H7 (cell line): ENCODE measurements around the gene CACNA1S. TPM values are rescaled to one million over a fixed set of nuclear protein-coding genes. Genes with fewer than 3 reads are reported as not detected.

Experiments used
- DNase-seq: peaks from one replicate; pipeline ENCODE4 v3.0.0; 2012
- H3K27me3 ChIP-seq: 2 replicates; pipeline ENCODE4 v1.6.0; 2011; ENCODE audit warnings: mild to moderate bottlenecking, low read length; ENCODE audit not compliant: control insufficient read depth, insufficient read depth
- H3K36me3 ChIP-seq: replicated peaks from 2 replicates; pipeline ENCODE4 v1.5.1; 2011; ENCODE audit warnings: low read length; ENCODE audit not compliant: control insufficient read depth, insufficient read depth
- H3K4me3 ChIP-seq: 2 replicates; pipeline ENCODE4 v1.5.1; 2011; ENCODE audit warnings: low read depth, mild to moderate bottlenecking, control low read depth, low read length, moderate library complexity; ENCODE audit not compliant: insufficient read depth
- total RNA-seq: library from RNA; depleted of rRNA; stranded (reverse); fragments of >200 nt; shearing (Covaris generic); gene quantifications from 2 replicates; pipeline ENCODE4 v1.2.3, GENCODE V29; 2014

The CACNA1S gene
- total RNA-seq, 1 experiment from 2014 or later = not detected

DNA sequence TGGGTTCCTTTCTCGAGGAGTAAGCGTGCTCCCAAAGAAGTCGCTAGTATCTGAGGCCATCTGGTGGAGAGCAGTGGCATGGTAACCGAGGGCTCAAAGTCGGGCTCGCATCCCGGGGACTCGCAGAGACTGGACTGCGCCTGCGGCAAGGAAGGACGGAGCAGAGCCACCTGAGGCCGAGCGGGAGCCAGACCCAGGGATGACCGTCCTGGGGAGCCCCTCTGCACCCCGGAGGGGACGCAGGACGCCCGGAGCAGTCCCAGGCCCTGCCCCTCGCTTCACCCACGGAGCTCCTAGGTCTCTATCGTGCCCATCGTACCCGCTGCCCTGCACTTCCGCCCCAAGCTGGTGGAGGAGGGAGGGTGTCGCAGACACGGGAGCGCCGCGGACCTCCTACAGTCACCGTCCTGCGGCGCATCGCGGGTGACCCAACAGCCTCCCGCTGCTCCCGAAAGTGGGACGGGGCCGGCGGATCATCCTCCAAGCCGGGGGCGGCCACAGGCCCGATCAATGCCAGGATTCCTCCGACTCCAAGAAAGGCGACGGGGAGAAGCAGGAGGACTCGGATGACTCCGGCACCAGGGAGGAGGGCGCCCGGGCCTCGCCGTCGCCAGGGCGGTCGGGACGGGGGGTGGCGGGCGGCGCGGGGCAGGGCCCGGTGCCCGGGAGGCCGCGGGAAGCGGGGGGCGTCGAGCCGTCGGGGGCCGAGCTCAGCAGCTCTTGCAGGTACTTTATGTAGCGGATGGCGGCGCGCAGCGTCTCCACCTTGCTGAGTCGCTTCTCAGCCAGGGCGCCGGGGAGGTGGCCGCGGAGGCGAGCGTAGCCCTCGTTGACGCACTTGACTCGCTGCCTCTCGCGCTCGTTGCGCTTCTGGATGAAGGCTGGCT, 2.3 kb upstream of the CACNA1S start:
- no peaks in the 10 kb centered on the region for H3K36me3 ChIP-seq
- peak; percentile 96 for DNase-seq
- H3K4me3 ChIP-seq = peak overlapping the region; percentile 84
- peaks cover 32% of the 10 kb centered on the region for H3K27me3 ChIP-seq

DNA sequence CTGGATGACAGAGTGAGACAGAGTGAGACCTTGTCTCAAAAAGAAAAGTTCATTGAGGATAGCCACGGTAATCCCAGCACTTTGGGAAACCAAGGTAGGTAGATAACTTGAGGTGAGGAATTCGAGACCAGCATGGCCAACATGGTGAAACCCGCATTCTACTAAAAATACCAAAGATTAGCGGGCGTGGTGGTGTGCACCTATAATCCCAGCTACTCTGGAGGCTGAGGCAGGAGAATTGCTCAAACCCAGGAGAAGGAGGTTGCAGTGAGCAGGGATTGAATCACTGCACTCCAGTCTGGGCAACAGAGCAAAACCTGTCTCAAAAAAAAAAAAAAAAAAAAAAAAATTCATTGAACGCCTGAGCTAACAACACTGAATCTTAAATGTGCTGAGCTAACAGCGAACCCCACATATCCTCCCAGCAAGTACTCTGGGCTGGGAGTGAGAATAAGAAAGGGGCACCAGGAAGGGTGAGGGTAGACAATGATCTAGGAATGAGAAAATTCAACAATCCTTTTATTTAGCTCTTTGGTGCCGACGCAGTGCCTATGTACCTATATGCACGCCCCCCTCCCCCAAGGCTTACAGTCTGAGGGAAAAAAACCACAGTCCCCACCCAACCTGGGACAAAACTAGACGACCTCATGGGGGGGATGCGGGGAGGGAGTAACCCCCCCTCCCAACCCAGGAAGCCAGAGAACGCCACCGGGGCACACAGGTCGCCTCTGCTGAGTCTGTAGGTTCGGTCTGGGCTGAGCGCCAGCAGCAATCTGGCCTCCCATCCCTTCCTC, 1.4 kb upstream of the CACNA1S start:
- Histone ChIP-seq H3K36me3 (no peaks in the 10 kb centered on the region), H3K4me3 (peak overlapping the region; percentile 84; the same call in 1 of the 2 replicates), H3K27me3 (peaks cover 32% of the 10 kb centered on the region)
- DNase-seq = no peak

DNA sequence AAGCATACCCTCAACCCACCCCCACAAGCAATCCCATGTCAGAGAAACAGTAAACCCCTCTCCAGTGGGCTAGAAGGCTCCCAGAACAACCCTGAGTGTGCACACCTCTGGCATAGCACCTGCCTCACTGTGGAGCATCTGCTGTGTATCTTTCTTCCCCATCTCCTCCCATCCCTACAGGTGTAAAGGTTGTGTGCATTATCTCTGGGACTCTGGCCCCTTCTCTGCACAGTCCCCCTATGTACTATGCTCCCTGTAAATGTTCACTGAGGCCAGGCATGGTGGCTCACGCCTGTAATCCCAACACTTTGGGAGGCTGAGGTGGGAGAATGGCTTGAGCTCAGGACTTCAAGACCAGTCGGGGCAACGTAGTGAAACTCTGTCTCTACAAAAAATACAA, 700 bp upstream of the CACNA1S start:
- no peak for DNase-seq
- Histone ChIP-seq H3K36me3 (no peaks in the 10 kb centered on the region), H3K4me3 (no peak overlapping the region), H3K27me3 (peaks cover 32% of the 10 kb centered on the region)

DNA sequence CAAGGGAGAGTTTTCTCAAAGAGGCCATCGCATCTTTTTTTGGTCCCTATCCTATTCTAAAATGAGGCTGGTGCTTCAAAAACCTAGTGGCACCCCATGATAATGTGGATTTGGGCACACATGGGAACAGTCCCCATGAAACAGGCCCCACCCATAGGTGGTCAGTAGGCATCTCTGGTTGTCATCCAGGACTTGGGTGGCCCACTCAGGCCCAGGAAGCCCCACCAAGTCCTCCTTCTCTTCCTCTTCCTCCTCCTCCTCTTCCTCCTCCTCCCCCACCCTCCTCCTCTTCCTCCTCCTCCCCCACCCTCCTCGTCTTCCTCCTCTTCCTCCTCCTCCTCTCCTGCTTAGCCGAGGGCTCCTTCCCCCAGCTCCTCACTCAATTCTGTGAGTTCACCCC, 554 bp downstream of the CACNA1S start:
- Histone ChIP-seq H3K36me3 (no peaks in the 10 kb centered on the region), H3K27me3 (peaks cover 30% of the 10 kb centered on the region), H3K4me3 (no peak overlapping the region)
- DNase-seq = no peak

DNA sequence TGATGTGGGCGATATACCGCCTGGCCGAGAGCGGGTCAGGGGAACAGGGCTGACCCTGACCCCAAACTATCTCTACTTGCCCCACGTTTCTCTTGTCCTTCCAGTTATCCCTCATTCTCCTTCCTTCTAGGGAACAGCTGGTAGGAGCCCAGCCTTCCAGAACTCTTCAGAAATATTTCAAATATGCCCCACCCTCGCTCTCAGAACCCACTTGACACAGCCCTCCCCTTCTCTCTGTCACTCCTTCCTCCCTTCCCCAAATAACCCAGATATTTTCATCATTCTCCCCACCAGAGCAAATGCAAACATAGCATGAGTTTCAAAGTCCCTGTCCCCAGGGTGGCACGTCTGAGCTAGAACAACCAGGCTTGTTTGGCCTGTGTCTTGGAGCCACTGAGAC, 1.1 kb downstream of the CACNA1S start:
- no peak overlapping the region for H3K4me3 ChIP-seq
- H3K36me3 ChIP-seq = no peaks in the 10 kb centered on the region
- H3K27me3 ChIP-seq = peaks cover 25% of the 10 kb centered on the region
- DNase-seq = no peak

DNA sequence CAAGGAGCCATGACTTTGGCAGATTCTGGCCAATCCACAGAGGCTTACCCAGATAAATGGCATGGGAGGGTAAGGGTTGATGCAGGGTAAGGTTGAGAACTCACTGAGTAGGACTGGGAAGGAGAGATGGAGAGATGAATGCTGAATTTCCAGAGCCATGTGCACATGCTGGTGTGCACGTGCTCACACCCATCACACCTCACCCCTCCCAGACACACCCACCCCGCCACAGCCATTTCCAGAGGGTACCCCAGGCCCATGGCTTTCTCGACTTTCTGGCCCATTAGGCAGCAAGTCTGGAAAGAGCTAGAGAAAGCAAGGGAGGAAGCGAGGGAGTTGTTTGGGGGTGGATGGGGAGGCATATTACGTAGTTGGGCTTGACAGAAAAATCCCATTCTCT, 1.6 kb downstream of the CACNA1S start:
- peaks cover 21% of the 10 kb centered on the region for H3K27me3 ChIP-seq
- no peaks in the 10 kb centered on the region for H3K36me3 ChIP-seq
- H3K4me3 ChIP-seq = no peak overlapping the region
- DNase-seq = no peak

DNA sequence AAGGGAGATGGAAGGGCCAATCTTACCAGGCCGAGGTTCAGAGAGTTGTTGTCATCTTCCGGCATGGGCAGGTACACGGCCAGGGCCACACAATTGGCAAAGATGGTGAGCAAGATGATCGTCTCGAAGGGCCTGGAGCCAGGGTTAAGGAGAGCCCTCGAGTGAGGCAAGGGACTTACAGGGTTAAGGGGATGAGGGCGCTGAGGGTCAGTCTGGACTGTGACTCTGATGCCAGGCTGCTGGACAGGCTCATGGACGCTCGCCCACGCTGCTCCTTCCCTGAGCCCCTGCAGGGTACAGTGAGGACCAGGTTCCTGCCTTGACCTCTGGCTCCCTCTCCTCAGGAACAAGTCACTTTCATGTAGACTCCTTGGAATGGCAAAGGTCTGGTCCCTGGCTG, 2.1 kb downstream of the CACNA1S start:
- no peak for DNase-seq
- Histone ChIP-seq H3K4me3 (no peak overlapping the region), H3K27me3 (peaks cover 18% of the 10 kb centered on the region), H3K36me3 (no peaks in the 10 kb centered on the region)

DNA sequence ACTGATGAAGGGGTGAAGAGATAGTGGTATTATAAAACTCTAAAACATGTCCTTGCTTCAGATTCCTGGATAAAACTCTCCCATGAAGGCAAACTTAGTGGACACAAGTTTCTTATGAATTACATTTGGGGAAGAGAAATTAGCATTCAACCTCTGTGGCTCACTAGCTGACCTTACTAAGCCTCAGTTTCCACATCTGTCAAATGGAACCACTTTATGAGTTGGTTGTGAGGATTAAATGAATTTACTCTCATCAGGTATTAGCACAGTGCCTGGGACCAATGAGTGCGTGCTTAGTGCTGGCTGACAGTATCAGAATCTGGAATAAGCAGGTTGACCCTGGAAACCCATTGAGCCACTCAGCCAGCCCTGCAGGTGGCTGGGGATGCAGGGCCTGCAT, 2.6 kb downstream of the CACNA1S start:
- H3K27me3 ChIP-seq = peaks cover 13% of the 10 kb centered on the region
- H3K36me3 ChIP-seq = no peaks in the 10 kb centered on the region
- no peak for DNase-seq
- H3K4me3 ChIP-seq = no peak overlapping the region

DNA sequence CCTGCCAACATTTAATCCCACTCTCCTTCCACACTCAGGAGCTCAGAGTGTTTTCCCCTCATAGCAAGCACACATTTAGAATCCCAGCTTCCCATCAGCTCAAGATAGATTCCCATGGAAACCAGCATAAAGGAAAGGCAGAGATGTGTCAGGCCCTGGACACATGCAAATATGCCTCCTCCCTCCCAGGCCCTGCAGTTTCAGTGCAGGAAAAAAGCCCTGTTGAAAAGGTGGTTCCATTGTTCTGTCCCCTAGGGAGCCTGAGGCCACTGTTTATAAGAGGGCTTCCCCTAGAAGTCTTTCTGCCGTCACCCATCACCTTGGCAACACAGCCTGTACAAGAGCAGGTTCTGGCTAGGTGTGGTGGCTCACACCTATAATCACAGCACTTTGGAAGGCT, 3.6 kb downstream of the CACNA1S start:
- Histone ChIP-seq H3K36me3 (no peaks in the 10 kb centered on the region), H3K27me3 (peaks cover 8% of the 10 kb centered on the region; the same call in 1 of the 2 replicates), H3K4me3 (no peak overlapping the region)
- DNase-seq = peak; percentile 75

DNA sequence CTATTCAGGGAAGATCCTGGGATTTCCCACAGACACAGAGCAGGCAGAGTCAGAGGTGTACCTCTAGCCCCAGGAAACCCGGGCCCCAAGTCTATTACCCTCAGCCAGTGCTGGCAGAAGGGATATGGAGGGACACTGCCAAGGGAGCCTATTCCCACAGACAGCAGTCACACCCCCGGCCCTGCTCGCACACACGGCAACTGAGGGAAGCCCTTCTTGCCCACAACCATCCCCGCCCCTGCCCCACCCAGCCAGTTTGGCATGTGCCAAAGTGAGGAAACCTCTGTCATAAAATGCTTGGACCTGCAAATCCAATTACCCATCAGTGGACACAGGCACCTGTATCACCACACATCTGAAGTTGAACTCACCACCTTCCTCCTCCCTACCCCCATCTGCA, 6.5 kb downstream of the CACNA1S start:
- no peak overlapping the region for H3K4me3 ChIP-seq
- H3K27me3 ChIP-seq = peaks cover 5% of the 10 kb centered on the region; the same call in 1 of the 2 replicates
- no peak for DNase-seq
- H3K36me3 ChIP-seq = no peaks in the 10 kb centered on the region

DNA sequence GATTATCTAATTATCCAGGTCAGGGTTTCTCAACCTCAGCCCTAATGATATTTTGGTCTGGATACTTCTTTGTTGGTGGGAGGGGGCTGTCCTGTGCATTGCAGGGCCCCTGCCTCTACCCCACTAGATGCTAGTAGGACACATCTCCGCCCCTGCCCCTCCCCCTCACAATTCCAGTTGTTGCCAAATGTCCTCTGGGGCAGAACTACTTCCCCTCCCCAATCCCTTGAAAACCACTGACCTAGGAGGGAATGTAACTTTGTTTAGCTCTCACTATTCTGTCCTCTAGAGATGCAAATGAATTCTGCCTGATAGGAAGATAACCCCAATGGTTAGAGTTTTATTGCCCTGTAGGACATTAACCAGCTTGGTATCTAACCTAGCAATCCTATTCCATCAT, 8.1 kb downstream of the CACNA1S start:
- no peak for DNase-seq

DNA sequence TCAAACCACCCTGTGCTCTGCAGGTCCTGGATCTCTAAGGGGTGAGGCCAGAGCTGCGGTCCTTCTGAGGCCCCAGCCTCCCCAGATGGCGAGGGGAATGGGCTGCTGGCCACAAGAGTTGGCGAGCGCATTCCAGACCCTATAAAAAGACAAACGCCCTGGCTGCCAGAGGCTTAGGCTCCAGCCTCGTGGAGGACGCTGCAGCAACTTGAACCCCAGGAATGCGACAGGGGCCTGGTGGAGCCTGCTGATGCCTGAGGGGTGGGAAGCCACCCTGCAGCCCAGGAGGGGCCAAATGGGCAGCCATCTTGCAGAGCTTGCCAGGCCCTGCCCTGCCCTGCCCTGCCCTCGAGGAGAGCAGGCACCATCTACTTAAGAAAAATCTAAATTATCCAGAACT, 8.6 kb downstream of the CACNA1S start:
- Histone ChIP-seq H3K4me3 (no peak overlapping the region), H3K27me3 (peaks cover 5% of the 10 kb centered on the region; the same call in 1 of the 2 replicates), H3K36me3 (no peaks in the 10 kb centered on the region)
- DNase-seq = no peak

More for the DNA sequence above, 8.1 kb downstream of the CACNA1S start:
- no peaks in the 10 kb centered on the region for H3K36me3 ChIP-seq
- H3K27me3 ChIP-seq = peaks cover 5% of the 10 kb centered on the region; the same call in 1 of the 2 replicates
- no peak overlapping the region for H3K4me3 ChIP-seq

DNA sequence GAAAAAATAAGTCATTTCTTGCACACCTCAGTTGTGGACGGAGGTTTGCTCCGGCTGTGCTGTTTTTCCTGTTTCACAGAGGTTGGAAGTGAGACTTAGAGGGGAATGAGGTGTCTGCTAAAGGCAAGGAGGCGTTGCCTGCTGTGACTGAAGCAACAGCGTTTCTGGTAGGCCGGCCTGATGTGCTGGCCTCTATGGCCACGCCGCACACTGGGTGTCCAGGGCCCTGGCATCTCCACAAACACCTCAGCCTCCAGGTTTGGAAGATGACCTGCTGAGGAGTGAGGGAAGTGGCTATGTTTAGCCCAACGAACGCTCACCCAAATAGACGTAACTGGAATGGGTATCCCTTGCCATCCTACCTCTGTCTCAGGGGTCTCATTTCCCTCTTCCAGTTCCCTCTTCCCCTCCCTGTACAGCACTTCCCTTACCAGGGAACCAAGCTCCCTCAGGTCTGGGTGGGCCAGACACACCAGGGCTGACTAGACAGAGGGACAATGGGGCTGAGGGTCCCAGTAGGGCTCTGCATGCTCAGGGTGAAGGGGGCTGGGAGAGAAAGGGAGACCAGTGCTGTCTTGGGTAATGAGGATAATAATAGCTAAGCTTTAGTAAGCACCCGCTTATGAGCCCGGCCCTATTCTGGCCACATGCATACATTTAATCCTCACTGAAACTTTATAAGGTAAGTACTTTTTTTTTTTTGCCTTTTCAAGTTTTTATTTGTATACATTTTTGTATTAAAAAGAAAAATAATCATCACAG, 11.9 kb downstream of the CACNA1S start:
- Histone ChIP-seq H3K36me3 (no peaks in the 10 kb centered on the region), H3K27me3 (no peaks in the 10 kb centered on the region; the same call in 1 of the 2 replicates), H3K4me3 (no peak overlapping the region)
- no peak for DNase-seq

DNA sequence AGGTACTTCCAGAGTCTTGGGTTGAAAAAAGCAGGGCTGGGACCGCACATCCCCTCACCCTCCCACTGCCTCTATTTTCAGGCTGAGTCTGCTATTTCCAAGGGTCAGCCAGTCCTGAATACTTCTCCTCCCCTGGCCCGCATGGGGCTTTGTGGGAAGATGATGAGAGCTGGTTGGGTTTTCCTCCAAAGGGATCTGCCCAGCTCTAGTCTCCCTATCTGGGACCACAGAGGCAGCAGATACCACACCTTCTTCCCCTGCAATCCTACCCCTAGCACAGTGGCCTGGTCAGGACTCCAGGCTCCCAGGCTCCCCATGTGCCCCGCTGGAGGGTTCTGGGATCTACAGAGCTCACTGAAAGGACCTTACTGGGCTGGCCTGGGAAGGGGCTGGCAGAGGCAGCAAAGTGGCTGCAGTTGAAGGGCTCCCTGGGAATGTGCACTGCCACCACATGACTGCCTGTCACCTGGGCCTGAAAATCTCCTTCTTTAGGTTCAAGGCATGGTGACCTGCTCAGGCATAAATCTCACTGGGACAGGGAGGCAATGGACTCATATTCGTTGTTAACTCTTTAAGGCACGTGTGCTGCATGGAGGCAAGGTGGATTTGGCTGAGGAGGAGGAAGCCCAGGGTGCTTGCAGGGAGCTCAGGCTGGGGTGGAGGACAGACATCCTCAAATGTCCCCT, 13.1 kb downstream of the CACNA1S start:
- no peaks in the 10 kb centered on the region; the same call in 1 of the 2 replicates for H3K27me3 ChIP-seq
- no peaks in the 10 kb centered on the region for H3K36me3 ChIP-seq
- no peak for DNase-seq
- H3K4me3 ChIP-seq = no peak overlapping the region
